Heart right ventricle (tissue), 16 donors: ENCODE data around the gene SGO2. TPM values are rescaled to one million over a fixed set of nuclear protein-coding genes. Genes with fewer than 3 reads are reported as not detected.

Source experiments
- ATAC-seq, 8 donors: fragments of 200-7000 bp; cut with Tn5 transposase; one replicate each; pipeline ENCODE4 v1.9.1; 2020; ENCODE audit warnings: mild to moderate bottlenecking in 8 of 8, moderate library complexity in 8 of 8, moderate number of reproducible peaks in 1 of 8
- DNase-seq, 2 donors: peaks; one replicate each; pipeline ENCODE4 v3.0.0-alpha.2; 2020
- H3K27ac ChIP-seq, 10 donors: fragments of 200-600 bp; sonication (generic) in 2 of 10; one replicate each; pipeline versions ENCODE4 v1.5.0 to v1.8.0; 2020 to 2022; ENCODE audit warnings: mild to moderate bottlenecking in 3 of 10
- H3K27me3 ChIP-seq, 7 donors: fragments of 200-600 bp; one replicate each; pipeline ENCODE4 v1.8.0; 2021 to 2022; ENCODE audit warnings: mild to moderate bottlenecking in 2 of 7
- H3K36me3 ChIP-seq, 9 donors: fragments of 200-600 bp; sonication (generic) in 1 of 9; one replicate each; pipeline versions ENCODE4 v1.5.0 to v1.8.0; 2020 to 2022; ENCODE audit warnings: mild to moderate bottlenecking in 2 of 9
- H3K4me1 ChIP-seq, 9 donors: fragments of 200-600 bp; sonication (generic) in 1 of 9; one replicate each; pipeline versions ENCODE4 v1.5.0 to v1.8.0; 2020 to 2022; ENCODE audit warnings: mild to moderate bottlenecking in 4 of 9
- H3K4me3 ChIP-seq, 10 donors: fragments of 200-600 bp; sonication (generic) in 2 of 10; one replicate each; pipeline versions ENCODE4 v1.5.0 to v1.8.0; 2020 to 2022; ENCODE audit warnings: mild to moderate bottlenecking in 7 of 10, moderate library complexity in 2 of 10
- H3K9me3 ChIP-seq, 11 donors: fragments of 200-600 bp in 10 of 11; sonication (generic) in 2 of 11; one replicate each; pipeline versions ENCODE4 v1.5.0 to v1.8.0; 2013 to 2022; ENCODE audit warnings: mild to moderate bottlenecking in 2 of 11, control low read depth in 1 of 11, moderate library complexity in 1 of 11
- CTCF ChIP-seq, 9 donors: fragments of 200-600 bp; sonication (generic) in 2 of 9; IDR thresholded peaks; one replicate each; pipeline versions ENCODE4 v1.5.0 to v1.8.0; 2021 to 2022; ENCODE audit warnings: antibody characterized with exemption in 9 of 9, mild to moderate bottlenecking in 5 of 9, moderate library complexity in 1 of 9
- WGBS, 2 donors: extraction: QIAGEN DNeasy Blood & Tissue Kit; methylation state at CpG; one replicate each; pipeline ENCODE4 v1.1.7; 2013; ENCODE audit warnings: inconsistent platforms in 1 of 2; 5-methylcytosine and 5-hydroxymethylcytosine counted together
- intact Hi-C, 10 donors: fragments of 100-400 bp; cut with DNase I; formaldehyde crosslinking; loops; one replicate each; pipeline versions ENCODE4 v1.11.1 to v1.14.2; 2022
- polyA plus RNA-seq, 2 donors: library from polyadenylated mRNA; stranded (reverse); fragments of 200-250 nt; gene quantifications; one replicate each; pipeline ENCODE4 v1.2.3, GENCODE V29; 2013
- total RNA-seq, 10 donors: library from RNA; stranded (reverse); fragmentation: NEBNext Ultra II Directional in 3 of 10; extraction: Animal tissue kit (Norgen Biotek cat#: 25700) in 3 of 10; gene quantifications; one replicate each; pipeline versions ENCODE4 v1.2.1 to v1.2.4, GENCODE V29; 2021 to 2023
- donor health status: Arrhythmogenic right ventricular cardiomyopathy.
- donor health status: ischemic (EF 13 %, LVEDD 7.1; RV severe dilation, severe dysfunction).
- donor health status: healthy with polysubstance abuse.
- donor health status: DM: no; HTN: yes; CAD: no.
- donor health status: DM: no; HTN: no; CAD: no.
- donor health status: ischemic (EF 25% LVEDD 6.9; RV normal size, moderate dysfunction).
- donor health status: ischemic (EF 25% LVEDD 5.7; RV mildly dilated, moderate dysfunction).
- donor health status: healthy.
- donor health status: DM: yes; HTN: yes; CAD: no.
- donor health status: Ischemic cardiomyopathy.
- donor health status: ischemic (EF 35%, LVEDD 5.7; RV mildly dilated, moderate dysfunction).
- donor health status: nonischemic (EF 11% LVEDD 7.7; RV severe dilation, severe dysfunction).
- donor health status: DM: yes; HTN: yes; CAD: no.
- donor health status: PGD.
- donor health status: ischemic (EF 29% LVEDD 5.4; RV normal size, mild dysfunction).
- donor health status: nonischemic (EF 23%, LVEDD 6.1; RV moderate dilation, normal function).

Gene SGO2
- total and polyA plus RNA-seq, 12 donors = 0.59 to 2.9 (median 1.1) TPM

- peaks cover 0 to 4% (median 0%) of the 10 kb centered on the region in 7 donors for H3K27me3 ChIP-seq
- intact Hi-C loops = no loop called here
- TF ChIP-seq CTCF (IDR thresholded peaks at IDR 0.05) = no peak
- H3K36me3 ChIP-seq = no peaks in the 10 kb centered on the region
- DNase-seq (no peak), ATAC-seq (no peak)
- H3K9me3 ChIP-seq = no peaks in the 10 kb centered on the region
- 18 to 29% methylated on average over 7 of the region's 7 CpGs for WGBS, 2 donors
- peak overlapping the region; percentile 55 to 94 (median 72) for H3K4me3 ChIP-seq
- H3K27ac ChIP-seq = peak overlapping the region in 8 of 10 donors; percentile 8 to 78 (median 50)
- H3K4me1 ChIP-seq = peaks cover 0 to 17% (median 8%) of the 10 kb centered on the region in 9 donors
These were observed 491 bp upstream of the SGO2 start for GRCh38 chr2:200525551-200525881.

DNA sequence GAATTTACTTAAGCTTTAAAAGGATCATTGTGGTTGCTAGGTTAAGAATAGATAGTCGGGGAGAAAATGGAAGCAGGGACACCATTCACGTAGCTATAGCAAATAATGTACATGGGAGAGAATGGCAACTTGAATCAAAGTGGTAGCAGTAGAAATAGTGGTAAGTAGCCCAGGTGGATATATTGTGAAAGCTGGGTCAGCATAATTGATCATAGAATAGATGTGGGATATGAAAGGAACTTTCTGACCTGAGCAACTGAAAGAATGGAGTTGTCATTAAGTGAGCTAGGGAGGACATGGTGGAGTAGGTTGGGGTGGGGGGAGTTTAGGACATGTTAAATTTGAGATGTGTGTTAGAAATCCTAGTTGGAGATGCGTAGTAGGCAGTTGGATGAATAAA is 2.2 kb downstream of the SGO2 start:
- no peak overlapping the region for H3K4me3 ChIP-seq
- no peaks in the 10 kb centered on the region for H3K27me3 ChIP-seq
- no peaks in the 10 kb centered on the region for H3K9me3 ChIP-seq
- no peak overlapping the region for H3K27ac ChIP-seq
- H3K4me1 ChIP-seq = peaks cover 0 to 17% (median 8%) of the 10 kb centered on the region in 9 donors
- ATAC-seq (no peak), DNase-seq (no peak)
- no peak for TF ChIP-seq CTCF (IDR thresholded peaks at IDR 0.05)
- peaks cover 0 to 5% (median 0%) of the 10 kb centered on the region in 9 donors for H3K36me3 ChIP-seq
- intact Hi-C loops = no loop called here
- 66 to 88% methylated on average over 3 of the region's 3 CpGs for WGBS, 2 donors

- H3K4me3 ChIP-seq = no peak overlapping the region
- H3K27me3 ChIP-seq = no peaks in the 10 kb centered on the region
- WGBS, 2 donors = 63 to 82% methylated on average over 2 of the region's 2 CpGs
- peaks cover 0 to 45% (median 0%) of the 10 kb centered on the region in 9 donors for H3K36me3 ChIP-seq
- no peaks in the 10 kb centered on the region for H3K4me1 ChIP-seq
- no peaks in the 10 kb centered on the region for H3K9me3 ChIP-seq
- no peak for ATAC-seq
- no peak overlapping the region for H3K27ac ChIP-seq
- intact Hi-C loops = no loop called here
- no peak for TF ChIP-seq CTCF (IDR thresholded peaks at IDR 0.05)
- DNase-seq = no peak
These were observed 7.7 kb downstream of the SGO2 start for GRCh38 chr2:200533754-200534153.

GRCh38 chr2:200534572-200534971 is 8.6 kb downstream of the SGO2 start:
- DNase-seq (no peak), ATAC-seq (no peak)
- intact Hi-C loops = no loop called here
- TF ChIP-seq CTCF (IDR thresholded peaks at IDR 0.05) = no peak
- Histone ChIP-seq H3K27ac (no peak overlapping the region), H3K36me3 (peaks cover 0 to 48% (median 0%) of the 10 kb centered on the region in 9 donors), H3K27me3 (no peaks in the 10 kb centered on the region), H3K4me3 (no peak overlapping the region), H3K9me3 (no peaks in the 10 kb centered on the region), H3K4me1 (no peaks in the 10 kb centered on the region)
